ENCODE results near the gene FXYD7.

FXYD7 gene

DNA sequence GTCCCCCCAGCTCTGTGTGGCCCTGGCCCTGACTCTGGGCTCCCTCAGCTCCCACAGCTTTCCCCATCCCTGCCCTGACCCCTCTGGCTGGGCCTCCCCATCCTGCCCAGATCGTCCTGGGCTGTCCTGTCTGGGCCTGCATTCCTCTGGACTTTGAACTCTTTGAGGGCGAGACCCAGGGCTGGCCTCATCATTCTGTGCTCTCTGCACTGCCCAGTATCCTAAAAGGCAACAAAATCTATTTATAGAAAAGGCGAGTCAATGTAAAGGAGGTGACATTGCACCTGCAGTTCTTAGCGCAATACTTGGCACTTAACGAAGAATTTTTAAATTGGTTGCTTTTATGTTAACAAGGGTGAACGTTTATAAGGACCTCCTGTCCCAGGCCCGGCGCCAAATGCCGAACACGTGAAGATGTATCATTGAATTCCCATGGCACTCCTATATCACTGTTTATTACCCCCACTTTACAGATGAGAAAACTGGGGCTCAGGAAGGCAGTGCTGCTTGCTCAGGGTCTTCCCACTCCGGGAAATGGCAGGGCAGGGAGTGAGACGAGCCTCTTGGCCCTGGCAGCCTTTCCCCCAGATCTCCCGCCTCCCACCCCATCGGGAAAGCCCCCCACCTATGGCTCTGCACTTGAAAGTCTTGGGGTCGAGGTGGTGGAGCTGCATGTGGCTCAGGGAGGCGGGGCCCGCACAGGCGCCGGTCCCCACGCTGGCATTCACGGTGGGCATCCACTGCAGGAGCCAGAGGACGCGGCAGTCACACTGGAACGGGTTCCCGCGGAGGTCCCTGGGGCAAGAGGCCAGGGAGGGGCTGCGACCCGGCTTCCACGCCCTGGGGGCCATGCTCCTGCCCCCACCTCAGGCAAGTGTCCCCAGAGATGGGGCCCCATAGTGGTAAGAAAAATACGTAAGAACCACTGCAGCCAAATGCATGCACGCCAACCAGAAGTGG, 12.0 kb upstream of the FXYD7 start:
- H3K27ac ChIP-seq (replicated peaks): no peak overlapping the region
- TF ChIP-seq GABPA (IDR thresholded peaks at IDR 0.05; ENCODE audit: low read depth): no peak
- no peak for TF ChIP-seq POLR2AphosphoS5 (IDR thresholded peaks at IDR 0.05; ENCODE audit: low read depth)
- no peak for TF ChIP-seq SPI1 (IDR thresholded peaks at IDR 0.05; ENCODE audit: borderline replicate concordance, low read depth)
- TF ChIP-seq, protein P1, sequence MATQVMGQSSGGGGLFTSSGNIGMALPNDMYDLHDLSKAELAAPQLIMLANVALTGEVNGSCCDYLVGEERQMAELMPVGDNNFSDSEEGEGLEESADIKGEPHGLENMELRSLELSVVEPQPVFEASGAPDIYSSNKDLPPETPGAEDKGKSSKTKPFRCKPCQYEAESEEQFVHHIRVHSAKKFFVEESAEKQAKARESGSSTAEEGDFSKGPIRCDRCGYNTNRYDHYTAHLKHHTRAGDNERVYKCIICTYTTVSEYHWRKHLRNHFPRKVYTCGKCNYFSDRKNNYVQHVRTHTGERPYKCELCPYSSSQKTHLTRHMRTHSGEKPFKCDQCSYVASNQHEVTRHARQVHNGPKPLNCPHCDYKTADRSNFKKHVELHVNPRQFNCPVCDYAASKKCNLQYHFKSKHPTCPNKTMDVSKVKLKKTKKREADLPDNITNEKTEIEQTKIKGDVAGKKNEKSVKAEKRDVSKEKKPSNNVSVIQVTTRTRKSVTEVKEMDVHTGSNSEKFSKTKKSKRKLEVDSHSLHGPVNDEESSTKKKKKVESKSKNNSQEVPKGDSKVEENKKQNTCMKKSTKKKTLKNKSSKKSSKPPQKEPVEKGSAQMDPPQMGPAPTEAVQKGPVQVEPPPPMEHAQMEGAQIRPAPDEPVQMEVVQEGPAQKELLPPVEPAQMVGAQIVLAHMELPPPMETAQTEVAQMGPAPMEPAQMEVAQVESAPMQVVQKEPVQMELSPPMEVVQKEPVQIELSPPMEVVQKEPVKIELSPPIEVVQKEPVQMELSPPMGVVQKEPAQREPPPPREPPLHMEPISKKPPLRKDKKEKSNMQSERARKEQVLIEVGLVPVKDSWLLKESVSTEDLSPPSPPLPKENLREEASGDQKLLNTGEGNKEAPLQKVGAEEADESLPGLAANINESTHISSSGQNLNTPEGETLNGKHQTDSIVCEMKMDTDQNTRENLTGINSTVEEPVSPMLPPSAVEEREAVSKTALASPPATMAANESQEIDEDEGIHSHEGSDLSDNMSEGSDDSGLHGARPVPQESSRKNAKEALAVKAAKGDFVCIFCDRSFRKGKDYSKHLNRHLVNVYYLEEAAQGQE (IDR thresholded peaks at IDR 0.05; ENCODE audit: insufficient replicate concordance, low read depth): no peak
- TF ChIP-seq, protein P2, sequence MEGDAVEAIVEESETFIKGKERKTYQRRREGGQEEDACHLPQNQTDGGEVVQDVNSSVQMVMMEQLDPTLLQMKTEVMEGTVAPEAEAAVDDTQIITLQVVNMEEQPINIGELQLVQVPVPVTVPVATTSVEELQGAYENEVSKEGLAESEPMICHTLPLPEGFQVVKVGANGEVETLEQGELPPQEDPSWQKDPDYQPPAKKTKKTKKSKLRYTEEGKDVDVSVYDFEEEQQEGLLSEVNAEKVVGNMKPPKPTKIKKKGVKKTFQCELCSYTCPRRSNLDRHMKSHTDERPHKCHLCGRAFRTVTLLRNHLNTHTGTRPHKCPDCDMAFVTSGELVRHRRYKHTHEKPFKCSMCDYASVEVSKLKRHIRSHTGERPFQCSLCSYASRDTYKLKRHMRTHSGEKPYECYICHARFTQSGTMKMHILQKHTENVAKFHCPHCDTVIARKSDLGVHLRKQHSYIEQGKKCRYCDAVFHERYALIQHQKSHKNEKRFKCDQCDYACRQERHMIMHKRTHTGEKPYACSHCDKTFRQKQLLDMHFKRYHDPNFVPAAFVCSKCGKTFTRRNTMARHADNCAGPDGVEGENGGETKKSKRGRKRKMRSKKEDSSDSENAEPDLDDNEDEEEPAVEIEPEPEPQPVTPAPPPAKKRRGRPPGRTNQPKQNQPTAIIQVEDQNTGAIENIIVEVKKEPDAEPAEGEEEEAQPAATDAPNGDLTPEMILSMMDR (IDR thresholded peaks at IDR 0.05; ENCODE audit: insufficient read depth, low read length): no peak
- H3K27me3 ChIP-seq (ENCODE audit: insufficient read depth, poor library complexity, severe bottlenecking): no peaks in the 10 kb centered on the region
- no peak overlapping the region for H3K4me3 ChIP-seq (replicated peaks; ENCODE audit: insufficient read depth, low read length)
- no peak for DNase-seq (ENCODE audit: low read depth in 1 of 2, low spot score in 1 of 2)

DNA sequence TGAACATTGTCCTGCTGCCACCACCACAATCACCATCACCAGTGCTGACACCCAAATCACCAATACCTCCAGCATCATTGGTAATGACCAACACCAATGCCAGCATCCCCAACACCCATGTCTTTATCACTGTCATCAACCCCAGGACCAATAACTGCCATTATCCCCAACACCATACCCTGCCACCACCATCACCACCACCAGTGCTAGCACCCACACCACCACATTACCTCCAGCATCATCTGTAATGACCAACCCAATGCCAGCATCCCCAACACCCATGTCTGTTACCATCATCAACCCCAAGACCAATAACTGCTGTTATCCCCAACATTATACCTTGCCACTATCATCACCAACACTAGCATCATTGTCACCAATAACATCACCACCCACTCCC, 10.8 kb upstream of the FXYD7 start:
- TF ChIP-seq SPI1 (IDR thresholded peaks at IDR 0.05; ENCODE audit: borderline replicate concordance, low read depth): no peak
- Histone ChIP-seq H3K27ac (replicated peaks) (no peak overlapping the region), H3K27me3 (ENCODE audit: insufficient read depth, poor library complexity, severe bottlenecking) (no peaks in the 10 kb centered on the region), H3K4me3 (replicated peaks; ENCODE audit: insufficient read depth, low read length) (no peak overlapping the region)
- no peak for DNase-seq (ENCODE audit: low read depth in 1 of 2, low spot score in 1 of 2)

DNA sequence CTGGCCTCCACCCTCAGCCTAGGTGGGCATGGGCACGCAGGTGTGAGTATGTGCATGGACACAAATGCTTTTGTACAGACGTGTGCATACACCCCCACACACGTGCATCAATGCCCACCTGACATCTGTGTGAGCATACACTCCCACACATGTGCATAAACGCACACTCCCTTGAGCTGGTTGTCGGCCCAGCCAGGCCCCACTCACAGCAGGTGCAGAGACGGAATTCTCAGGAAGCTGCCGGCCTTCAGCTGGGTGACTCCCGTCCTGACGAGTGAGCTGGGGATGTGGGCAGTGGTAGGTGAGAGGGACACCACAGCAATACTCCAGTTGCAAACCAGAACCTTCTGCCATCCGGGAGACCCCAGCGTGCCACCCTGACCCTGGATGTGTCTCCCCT, 9.2 kb upstream of the FXYD7 start:
- no peak overlapping the region for H3K4me3 ChIP-seq (replicated peaks; ENCODE audit: insufficient read depth, low read length)
- H3K27me3 ChIP-seq (ENCODE audit: insufficient read depth, poor library complexity, severe bottlenecking): no peaks in the 10 kb centered on the region
- TF ChIP-seq SPI1 (IDR thresholded peaks at IDR 0.05; ENCODE audit: borderline replicate concordance, low read depth) (no peak), GABPA (IDR thresholded peaks at IDR 0.05; ENCODE audit: low read depth) (no peak), POLR2AphosphoS5 (IDR thresholded peaks at IDR 0.05; ENCODE audit: low read depth) (no peak)
- no peak overlapping the region for H3K27ac ChIP-seq (replicated peaks)
- DNase-seq (ENCODE audit: low read depth in 1 of 2, low spot score in 1 of 2): no peak

DNA sequence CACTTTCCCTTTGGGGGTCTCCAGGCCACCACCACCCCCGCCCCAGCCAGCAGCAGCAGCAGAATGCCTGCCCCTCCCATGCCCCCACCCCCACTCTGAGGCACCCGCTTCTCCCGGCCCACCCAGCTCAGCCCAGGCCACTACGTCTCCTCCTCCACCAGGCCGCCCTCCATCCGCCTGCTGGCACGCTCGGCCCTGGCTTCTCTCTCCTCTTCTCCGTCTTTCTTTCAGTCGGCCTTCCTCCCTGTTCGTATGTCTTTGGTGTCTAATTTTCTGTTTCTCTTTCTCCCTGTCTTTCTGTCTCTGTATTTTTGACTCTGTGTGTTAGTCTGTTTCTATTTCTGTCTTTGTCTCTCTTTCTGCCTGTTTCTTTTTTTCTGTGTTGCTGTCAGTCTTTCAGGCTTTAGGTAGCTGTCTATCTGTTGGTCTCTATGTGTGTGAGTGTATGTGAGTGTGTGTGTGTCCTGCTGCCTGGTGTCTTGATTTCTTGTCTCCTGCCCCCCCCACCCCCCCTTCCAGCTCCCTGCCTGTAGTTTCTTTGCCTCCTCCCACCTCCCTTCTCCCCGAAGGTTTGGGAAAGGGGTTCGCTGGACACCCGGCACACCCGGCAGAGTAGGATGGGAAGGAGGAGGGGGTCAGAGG, 8.3 kb upstream of the FXYD7 start, which contains the start of gene LGI4:
LGI4 (minus strand) TSS at position 459 of the 642 bp plus-strand sequence; CDS start at position 80, 379 bp downstream.
- TF ChIP-seq SPI1 (IDR thresholded peaks at IDR 0.05; ENCODE audit: borderline replicate concordance, low read depth) (no peak), POLR2AphosphoS5 (IDR thresholded peaks at IDR 0.05; ENCODE audit: low read depth) (no peak), GABPA (IDR thresholded peaks at IDR 0.05; ENCODE audit: low read depth) (no peak)
- TF ChIP-seq, protein P1 (IDR thresholded peaks at IDR 0.05; ENCODE audit: insufficient replicate concordance, low read depth): no peak
- TF ChIP-seq, protein P2 (IDR thresholded peaks at IDR 0.05; ENCODE audit: insufficient read depth, low read length): no peak
- DNase-seq (ENCODE audit: low read depth in 1 of 2, low spot score in 1 of 2): no peak
- no peaks in the 10 kb centered on the region for H3K27me3 ChIP-seq (ENCODE audit: insufficient read depth, poor library complexity, severe bottlenecking)
- H3K4me3 ChIP-seq (replicated peaks; ENCODE audit: insufficient read depth, low read length): no peak within 1 kb of the TSS
- no peak within 1 kb of the TSS for H3K27ac ChIP-seq (replicated peaks)
